Cardiac fibroblast (primary cell): ENCODE data around the gene GVQW3.

ENCODE experiments used
- DNase-seq, 2 donors: peaks; one replicate each; pipeline versions ENCODE4 v3.0.0 to v3.0.0-alpha.2; 2010; ENCODE audit warnings: low read depth in 2 of 2
- H3K4me3 ChIP-seq, 2 donors: replicated peaks in 1 of 2; 1 replicate in 1 of 2; 2 replicates in 1 of 2; pipeline ENCODE4 v1.5.1; 2011; ENCODE audit warnings: low read depth in 2 of 2, low read length in 2 of 2, mild to moderate bottlenecking in 2 of 2, moderate library complexity in 1 of 2
- CTCF ChIP-seq: IDR thresholded peaks from one replicate; pipeline ENCODE4 v1.5.1; 2011; ENCODE audit warnings: low read depth, mild to moderate bottlenecking, low read length, inconsistent platforms

The GVQW3 gene

GRCh38 chr11:76448506-76448905 lies 67.4 kb downstream of the GVQW3 start:
- no peak for TF ChIP-seq CTCF
- no peak overlapping the region for H3K4me3 ChIP-seq
- no peak for DNase-seq

GRCh38 chr11:76453248-76453647 lies 72.1 kb downstream of the GVQW3 start:
- H3K4me3 ChIP-seq: no peak overlapping the region
- no peak for DNase-seq
- TF ChIP-seq CTCF: no peak

- DNase-seq: peak in 1 of 2 donors; percentile 36
- TF ChIP-seq CTCF: no peak
- no peak overlapping the region for H3K4me3 ChIP-seq
These were observed 74.2 kb downstream of the GVQW3 start for GRCh38 chr11:76455331-76455730.

GRCh38 chr11:76455931-76456330 lies 74.8 kb downstream of the GVQW3 start:
- DNase-seq: no peak
- H3K4me3 ChIP-seq: no peak overlapping the region
- TF ChIP-seq CTCF: no peak

- no peak for DNase-seq
- no peak for TF ChIP-seq CTCF
- H3K4me3 ChIP-seq: no peak overlapping the region
These were observed 75.4 kb downstream of the GVQW3 start for GRCh38 chr11:76456571-76456970.
